ENCODE data around the gene SLC23A1. TPM values are rescaled to one million over a fixed set of nuclear protein-coding genes. Genes with fewer than 3 reads are reported as not detected.

SLC23A1 gene
- total and polyA plus RNA-seq, 2 of the 13 experiments (the other 11 are each of a cell fraction or from before 2014, with no cell fraction given) = 6.0 to 6.6 TPM

DNA sequence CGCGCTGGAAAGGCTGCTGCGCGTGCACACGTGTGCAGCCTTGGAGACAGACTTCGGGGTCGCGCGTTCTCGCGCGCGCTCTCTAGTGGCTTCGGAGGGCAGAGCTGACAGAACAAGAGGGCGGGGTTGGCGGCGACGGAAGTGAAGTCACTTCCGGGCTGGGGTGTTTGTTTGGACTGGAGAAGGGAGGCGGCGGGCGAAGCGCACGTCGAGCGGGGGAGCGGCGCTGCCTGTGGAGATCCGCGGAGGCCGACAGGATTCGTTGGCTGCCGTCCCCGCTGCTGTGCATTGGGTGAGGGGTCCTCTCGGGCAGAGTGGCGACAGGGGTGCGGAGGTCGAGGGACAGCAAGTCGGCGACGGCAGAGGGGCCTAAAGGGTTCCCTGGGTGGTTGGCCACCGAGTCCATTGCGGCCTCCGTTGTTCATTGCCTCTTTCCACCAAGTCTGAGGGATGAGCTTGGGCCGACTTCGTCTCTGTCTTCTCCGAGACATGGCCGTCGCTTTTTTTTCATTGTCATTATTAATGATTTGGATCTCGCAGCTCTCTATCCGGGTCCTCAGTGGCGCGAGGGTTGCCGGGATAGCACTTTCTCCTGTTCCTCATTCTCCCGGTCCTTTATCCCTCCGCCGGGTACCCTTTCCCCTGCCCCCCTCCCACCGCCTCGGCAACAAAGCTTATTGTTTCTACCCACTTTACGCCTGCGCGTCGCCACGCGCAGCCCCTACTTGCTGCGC is 41.2 kb downstream of the SLC23A1 start, which contains the start of gene PAIP2 (continued):
- TF ChIP-seq, protein P1, sequence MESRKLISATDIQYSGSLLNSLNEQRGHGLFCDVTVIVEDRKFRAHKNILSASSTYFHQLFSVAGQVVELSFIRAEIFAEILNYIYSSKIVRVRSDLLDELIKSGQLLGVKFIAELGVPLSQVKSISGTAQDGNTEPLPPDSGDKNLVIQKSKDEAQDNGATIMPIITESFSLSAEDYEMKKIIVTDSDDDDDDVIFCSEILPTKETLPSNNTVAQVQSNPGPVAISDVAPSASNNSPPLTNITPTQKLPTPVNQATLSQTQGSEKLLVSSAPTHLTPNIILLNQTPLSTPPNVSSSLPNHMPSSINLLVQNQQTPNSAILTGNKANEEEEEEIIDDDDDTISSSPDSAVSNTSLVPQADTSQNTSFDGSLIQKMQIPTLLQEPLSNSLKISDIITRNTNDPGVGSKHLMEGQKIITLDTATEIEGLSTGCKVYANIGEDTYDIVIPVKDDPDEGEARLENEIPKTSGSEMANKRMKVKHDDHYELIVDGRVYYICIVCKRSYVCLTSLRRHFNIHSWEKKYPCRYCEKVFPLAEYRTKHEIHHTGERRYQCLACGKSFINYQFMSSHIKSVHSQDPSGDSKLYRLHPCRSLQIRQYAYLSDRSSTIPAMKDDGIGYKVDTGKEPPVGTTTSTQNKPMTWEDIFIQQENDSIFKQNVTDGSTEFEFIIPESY (CRISPR knock-in tag; IDR thresholded peaks at IDR 0.05) = no peak; the same call in 1 of the 2 replicates
- TF ChIP-seq SYNCRIP (IDR thresholded peaks at IDR 0.05; ENCODE audit: insufficient read depth, low read depth, low read length) (no peak), TARDBP (CRISPR knock-in tag; IDR thresholded peaks at IDR 0.05) (peak; percentile 74), RBFOX2 (IDR thresholded peaks at IDR 0.05; ENCODE audit: low read depth, low read length) (peak; percentile 97), ZFP1 (CRISPR knock-in tag; IDR thresholded peaks at IDR 0.05) (no peak), ARNTL (CRISPR knock-in tag; IDR thresholded peaks at IDR 0.05) (peak; percentile 87), HNRNPLL (IDR thresholded peaks at IDR 0.05; ENCODE audit: low read depth, low read length, poor library complexity, severe bottlenecking) (peak; percentile 71), ZBTB20 (CRISPR knock-in tag; IDR thresholded peaks at IDR 0.05; ENCODE audit: borderline replicate concordance, low read depth) (no peak; the same call in 1 of the 2 replicates), ZSCAN22 (CRISPR knock-in tag; IDR thresholded peaks at IDR 0.05) (no peak), HNF4G (IDR thresholded peaks at IDR 0.05; ENCODE audit: borderline replicate concordance, low read depth, low read length) (no peak; the same call in 1 of the 2 replicates), HNF4G (CRISPR knock-in tag; IDR thresholded peaks at IDR 0.05; ENCODE audit: borderline replicate concordance, low read depth) (0 out of 2 replicates have a peak, but pooled peaks have one; percentile 34), POLR2AphosphoS2 (IDR thresholded peaks at IDR 0.05; ENCODE audit: low read depth, low read length) (peak; percentile 82), MZF1 (CRISPR knock-in tag; IDR thresholded peaks at IDR 0.05; ENCODE audit: borderline replicate concordance) (no peak), REXO4 (CRISPR knock-in tag; IDR thresholded peaks at IDR 0.05; ENCODE audit: borderline replicate concordance) (no peak), ZNF703 (CRISPR knock-in tag; IDR thresholded peaks at IDR 0.05; ENCODE audit: borderline replicate concordance) (no peak), EZH2 (conservative IDR thresholded peaks at IDR 0.05; ENCODE audit: low read depth, low read length) (no peak), SAFB2 (CRISPR knock-in tag; IDR thresholded peaks at IDR 0.05; ENCODE audit: borderline replicate concordance, low read depth) (no peak)
- TF ChIP-seq, protein P2, sequence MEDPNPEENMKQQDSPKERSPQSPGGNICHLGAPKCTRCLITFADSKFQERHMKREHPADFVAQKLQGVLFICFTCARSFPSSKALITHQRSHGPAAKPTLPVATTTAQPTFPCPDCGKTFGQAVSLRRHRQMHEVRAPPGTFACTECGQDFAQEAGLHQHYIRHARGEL (CRISPR knock-in tag; IDR thresholded peaks at IDR 0.05) = 0 out of 2 replicates have a peak, but pooled peaks have one; percentile 74
- TF ChIP-seq, protein P3, sequence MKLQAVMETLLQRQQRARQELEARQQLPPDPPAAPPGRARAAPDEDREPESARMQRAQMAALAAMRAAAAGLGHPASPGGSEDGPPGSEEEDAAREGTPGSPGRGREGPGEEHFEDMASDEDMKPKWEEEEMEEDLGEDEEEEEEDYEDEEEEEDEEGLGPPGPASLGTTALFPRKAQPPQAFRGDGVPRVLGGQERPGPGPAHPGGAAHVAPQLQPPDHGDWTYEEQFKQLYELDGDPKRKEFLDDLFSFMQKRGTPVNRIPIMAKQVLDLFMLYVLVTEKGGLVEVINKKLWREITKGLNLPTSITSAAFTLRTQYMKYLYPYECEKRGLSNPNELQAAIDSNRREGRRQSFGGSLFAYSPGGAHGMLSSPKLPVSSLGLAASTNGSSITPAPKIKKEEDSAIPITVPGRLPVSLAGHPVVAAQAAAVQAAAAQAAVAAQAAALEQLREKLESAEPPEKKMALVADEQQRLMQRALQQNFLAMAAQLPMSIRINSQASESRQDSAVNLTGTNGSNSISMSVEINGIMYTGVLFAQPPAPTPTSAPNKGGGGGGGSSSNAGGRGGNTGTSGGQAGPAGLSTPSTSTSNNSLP (IDR thresholded peaks at IDR 0.05; ENCODE audit: low read depth, low read length) = 0 out of 2 replicates have a peak, but pooled peaks have one; percentile 5
- TF ChIP-seq, protein P4, sequence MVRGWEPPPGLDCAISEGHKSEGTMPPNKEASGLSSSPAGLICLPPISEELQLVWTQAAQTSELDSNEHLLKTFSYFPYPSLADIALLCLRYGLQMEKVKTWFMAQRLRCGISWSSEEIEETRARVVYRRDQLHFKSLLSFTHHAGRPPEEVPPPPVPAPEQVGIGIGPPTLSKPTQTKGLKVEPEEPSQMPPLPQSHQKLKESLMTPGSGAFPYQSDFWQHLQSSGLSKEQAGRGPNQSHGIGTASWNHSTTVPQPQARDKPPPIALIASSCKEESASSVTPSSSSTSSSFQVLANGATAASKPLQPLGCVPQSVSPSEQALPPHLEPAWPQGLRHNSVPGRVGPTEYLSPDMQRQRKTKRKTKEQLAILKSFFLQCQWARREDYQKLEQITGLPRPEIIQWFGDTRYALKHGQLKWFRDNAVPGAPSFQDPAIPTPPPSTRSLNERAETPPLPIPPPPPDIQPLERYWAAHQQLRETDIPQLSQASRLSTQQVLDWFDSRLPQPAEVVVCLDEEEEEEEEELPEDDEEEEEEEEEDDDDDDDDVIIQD (CRISPR knock-in tag; IDR thresholded peaks at IDR 0.05; ENCODE audit: low read depth) = no peak; the same call in 1 of the 2 replicates
- TF ChIP-seq, protein P5, sequence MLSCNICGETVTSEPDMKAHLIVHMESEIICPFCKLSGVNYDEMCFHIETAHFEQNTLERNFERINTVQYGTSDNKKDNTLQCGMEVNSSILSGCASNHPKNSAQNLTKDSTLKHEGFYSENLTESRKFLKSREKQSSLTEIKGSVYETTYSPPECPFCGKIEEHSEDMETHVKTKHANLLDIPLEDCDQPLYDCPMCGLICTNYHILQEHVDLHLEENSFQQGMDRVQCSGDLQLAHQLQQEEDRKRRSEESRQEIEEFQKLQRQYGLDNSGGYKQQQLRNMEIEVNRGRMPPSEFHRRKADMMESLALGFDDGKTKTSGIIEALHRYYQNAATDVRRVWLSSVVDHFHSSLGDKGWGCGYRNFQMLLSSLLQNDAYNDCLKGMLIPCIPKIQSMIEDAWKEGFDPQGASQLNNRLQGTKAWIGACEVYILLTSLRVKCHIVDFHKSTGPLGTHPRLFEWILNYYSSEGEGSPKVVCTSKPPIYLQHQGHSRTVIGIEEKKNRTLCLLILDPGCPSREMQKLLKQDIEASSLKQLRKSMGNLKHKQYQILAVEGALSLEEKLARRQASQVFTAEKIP (CRISPR knock-in tag; IDR thresholded peaks at IDR 0.05; ENCODE audit: borderline replicate concordance) = no peak

All from HepG2 (cell line).